HG02852 (cell line): ENCODE data around the gene MORC3.
"Not testable (repeated sequence)": the region's sequence is repeated elsewhere in the genome, so short reads cannot be mapped to it uniquely, and the experiment has no call there.

Experiments
- ATAC-seq: cut with Tn5 transposase; IDR thresholded peaks from one replicate; pipeline ENCODE4 v1.9.1; 2021; ENCODE audit warnings: mild to moderate bottlenecking, moderate library complexity; ENCODE audit not compliant: unreplicated experiment

The MORC3 gene

DNA sequence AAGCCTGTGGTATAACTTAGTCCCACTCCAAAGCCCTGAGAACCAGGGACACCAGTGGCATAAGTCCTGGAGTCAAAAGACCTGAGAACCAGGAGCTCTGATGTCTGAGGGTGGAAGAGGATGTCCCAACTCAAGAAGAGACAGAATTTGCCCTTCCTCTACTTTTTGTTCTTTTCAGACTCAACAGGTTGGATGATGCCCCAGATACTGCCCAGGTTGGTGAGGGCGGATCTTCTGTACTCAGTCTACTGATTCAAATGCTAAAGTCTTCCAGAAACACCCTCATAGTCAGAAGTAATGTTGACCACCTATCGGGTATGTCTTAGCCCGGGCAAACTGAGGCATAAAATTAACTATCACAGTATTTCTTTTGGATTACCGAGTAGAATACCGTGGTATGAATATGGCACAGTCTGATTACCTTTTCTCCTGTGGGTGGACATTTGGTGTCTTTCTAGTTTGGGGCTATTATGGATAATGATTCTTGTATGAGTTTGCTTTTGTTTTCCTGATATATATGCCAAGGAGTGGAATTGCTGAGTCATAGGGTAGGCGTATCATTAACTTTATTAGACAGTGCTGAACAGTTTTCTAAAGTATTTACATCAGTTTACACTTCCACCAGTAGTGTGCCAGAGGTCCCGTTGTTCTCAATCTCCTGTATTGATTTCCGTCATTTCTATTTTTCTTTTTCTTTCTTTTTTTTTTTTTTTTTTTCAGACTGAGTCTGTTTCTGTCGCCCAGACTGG, 62.0 kb downstream of the MORC3 start:
- ATAC-seq = no peak

DNA sequence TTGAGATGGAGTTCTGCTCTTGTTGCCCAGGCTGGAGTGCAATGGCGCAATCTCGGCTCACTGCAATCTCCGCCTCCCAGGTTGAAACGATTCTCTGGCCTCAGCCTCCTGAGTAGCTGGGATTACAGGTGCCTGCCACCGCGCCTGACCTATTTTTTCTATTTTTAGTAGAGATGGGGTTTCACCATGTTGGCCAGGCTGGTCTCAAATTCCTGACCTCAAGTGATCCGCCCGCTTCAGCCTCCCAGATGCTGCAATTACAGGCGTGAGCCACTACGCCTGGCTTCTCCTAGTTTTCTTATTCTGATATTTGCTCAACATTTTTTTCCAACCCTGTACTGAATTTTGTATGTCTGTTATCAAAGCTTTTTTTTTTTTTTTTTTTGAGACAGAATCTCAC, 62.7 kb downstream of the MORC3 start:
- ATAC-seq = not testable (repeated sequence)

DNA sequence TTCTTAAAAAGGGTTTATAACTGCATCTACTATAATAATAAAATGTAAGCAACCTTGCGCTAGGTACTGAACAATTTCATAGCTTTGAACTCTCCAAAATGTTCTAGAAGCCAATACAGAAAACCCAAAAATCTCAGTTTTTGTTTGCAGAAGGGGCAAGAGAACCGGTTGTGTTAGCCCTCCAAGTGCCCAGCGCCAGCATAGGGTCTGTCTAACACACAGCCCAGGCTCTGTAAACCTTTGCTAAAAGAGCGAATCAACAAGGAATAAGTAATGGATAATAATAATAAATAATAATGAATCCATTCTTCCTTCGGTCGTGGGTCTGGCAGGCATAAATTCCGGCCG, 64.9 kb downstream of the MORC3 start:
- ATAC-seq = no peak

DNA sequence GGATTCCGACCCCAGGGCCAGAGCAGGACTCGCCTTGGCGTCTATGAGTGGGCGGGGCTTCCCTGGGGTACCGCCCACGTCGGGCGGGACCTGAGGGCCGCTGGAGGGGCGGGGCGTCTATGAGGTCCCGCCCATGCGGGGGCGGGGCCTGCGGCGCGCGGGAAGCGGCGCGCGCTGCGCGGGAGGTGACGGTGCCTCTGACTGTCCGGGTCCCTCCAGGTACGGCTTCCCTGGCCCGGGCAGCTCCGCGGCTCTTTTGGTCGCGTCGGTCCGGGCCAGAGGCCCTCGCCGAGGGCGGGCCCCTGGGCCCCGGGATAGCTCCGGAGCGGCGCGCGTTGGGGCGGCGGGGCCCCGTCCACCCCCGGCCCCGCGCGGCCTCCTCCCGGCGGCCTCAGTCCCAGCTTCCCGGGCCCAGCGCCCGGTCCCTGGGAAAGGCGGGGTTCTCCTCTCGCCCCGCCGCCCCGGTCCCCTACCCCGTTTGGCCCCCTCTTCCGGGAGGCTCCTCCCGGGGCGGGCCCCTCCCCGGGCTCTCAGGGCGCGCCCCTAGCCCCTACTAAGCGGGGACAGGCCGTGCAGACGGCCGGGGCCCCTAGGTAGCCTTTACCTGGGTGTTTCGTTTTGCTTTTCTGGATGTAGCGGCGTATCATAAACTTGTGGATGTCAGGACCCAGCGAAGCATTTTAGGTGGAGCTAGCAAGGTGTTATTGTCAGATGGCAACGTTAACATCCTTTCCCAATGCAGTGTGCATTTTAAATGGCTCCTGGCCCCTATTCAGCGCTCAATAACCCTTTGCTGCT, 65.4 kb downstream of the MORC3 start, which contains the start of gene CHAF1B:
Gene CHAF1B (plus strand): TSS at position 160 of the 798 bp plus-strand sequence. CDS start 745 bp downstream, outside the sequence.
- peak; percentile 89 for ATAC-seq

DNA sequence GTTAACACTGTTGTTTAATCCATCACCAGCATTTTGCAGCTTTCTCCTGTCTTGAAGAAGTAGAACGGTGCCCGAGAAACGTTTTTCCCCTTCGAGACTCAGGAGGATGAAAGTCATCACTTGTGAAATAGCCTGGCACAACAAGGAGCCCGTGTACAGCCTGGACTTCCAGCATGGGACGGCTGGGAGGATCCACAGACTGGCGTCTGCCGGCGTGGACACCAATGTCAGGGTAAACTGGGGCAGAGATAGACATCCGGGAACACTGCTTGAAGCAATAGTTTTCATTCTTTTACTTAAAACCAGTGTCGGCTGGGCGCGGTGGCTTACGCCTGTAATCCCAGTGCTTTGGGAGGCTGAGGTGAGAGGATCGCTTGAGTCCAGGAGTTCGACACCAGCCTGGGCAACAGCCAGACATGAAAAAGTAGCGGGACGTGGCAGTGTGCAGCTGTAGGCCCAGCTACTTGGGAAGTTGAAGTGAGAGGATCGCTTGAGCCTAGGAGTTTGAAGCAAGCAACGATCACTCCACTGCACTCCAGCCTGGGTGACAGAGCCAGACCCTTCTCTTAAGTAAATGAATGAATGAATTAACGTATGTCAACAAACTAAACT, 66.1 kb downstream of the MORC3 start:
- no peak for ATAC-seq

DNA sequence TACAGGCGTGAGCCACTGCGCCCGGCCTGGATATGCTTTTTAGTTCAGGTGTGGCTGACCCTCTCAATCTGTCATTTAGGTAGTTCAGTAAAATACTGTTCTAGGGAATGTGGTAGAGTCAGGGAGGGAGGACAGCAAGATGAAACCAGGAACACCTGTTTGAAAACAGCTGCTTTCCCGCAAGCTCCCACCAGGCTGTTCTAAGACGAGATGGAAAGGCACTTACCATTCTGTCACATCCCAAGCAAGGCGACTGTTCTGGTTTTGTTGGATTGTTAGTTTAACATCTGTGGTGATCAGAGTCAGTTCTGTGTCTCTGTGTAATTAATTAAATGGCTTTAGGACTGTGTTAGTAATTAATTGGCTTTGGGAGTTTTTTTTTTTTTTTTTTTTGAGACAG, 68.1 kb downstream of the MORC3 start:
- no peak for ATAC-seq

DNA sequence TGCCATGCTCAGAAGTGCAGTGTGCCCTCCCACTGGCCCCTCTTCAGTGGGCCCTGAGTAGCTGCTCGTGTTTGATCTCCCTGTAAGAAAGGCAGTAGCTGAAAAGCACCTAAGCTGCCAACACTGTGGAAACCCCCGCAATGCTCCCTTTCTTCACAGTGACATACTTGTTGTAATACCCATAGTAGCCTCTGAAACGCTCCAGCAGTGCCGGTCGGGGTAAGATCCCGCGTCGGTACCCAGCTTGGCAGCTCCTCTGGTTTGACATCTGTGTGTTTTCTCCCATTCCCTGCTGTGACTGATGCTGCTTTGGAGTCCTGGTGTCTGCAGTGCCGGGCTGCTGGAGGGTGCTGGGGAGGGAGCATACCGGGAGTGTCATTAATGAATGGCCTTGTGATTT, 68.8 kb downstream of the MORC3 start:
- ATAC-seq = no peak

DNA sequence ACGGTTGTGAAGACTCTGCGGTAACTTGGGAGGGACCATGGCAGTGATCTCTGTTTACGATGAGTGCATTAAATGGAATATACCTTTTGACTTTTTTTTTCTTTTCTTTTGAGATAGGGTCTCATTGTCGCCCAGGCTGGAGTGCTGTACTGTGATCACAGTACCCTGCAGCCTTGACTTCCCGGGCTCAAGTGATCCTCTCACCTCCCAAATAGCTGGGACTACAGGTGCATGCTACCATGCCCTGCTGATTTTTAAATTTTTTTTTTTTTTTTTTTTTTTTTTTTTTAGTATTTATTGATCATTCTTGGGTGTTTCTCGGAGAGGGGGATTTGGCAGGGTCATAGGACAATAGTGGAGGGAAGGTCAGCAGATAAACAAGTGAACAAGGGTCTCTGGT, 71.7 kb downstream of the MORC3 start:
- not testable (repeated sequence) for ATAC-seq

DNA sequence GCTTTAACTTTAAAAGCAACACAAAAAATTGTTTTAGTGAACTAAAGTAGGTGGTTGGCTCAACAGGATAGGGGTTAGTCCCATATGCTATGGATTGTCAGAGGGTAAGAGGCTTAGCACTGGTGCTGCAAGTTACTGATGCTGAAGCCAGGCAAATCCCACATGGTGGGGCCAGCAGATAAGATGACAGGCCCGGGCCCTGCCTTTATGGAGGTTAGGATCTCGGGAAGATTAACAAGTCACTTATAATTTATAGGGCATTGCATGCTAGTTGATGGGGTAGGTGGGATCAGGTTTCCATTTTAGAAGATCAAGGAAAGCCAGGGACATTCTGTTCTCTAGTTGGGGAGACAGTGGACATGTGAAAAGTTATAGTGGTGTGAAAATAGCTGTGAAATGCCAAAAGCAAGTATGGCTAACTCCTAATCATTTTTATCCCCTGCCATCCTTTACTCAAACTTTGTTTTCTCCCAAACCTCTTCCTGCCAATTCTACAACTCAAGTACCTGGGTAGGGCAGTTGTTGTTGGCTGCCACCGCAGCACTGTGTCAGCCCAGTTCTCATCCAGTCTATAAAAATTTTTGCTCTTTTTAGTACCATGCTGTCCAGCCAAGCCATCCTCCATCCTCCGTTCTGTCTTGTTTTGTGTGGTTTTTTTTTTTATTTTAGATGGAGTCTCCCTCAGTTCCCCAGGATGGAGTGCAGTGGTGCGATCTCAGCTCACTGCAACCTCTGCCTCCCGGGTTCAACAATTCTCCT, 75.5 kb downstream of the MORC3 start:
- ATAC-seq = no peak

DNA sequence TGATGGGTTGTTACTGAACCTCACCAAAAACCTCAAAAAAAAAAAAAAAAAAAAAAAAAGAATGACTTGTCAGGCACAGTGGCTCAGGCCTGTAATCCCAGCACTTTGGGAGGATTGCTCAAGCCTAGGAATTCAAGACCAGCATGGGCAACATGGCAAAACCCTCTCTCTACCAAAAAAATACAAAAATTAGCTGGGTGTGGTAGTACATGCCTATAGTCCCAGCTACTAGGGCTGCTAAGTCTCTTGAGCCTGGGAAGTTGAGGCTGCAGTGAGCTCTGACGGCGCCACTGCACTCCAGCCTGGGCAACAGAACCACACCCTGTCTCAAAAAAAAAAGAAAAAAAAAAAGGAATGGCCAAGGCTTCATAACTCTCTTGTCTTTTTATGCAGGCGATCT, 76.3 kb downstream of the MORC3 start:
- ATAC-seq = no peak

DNA sequence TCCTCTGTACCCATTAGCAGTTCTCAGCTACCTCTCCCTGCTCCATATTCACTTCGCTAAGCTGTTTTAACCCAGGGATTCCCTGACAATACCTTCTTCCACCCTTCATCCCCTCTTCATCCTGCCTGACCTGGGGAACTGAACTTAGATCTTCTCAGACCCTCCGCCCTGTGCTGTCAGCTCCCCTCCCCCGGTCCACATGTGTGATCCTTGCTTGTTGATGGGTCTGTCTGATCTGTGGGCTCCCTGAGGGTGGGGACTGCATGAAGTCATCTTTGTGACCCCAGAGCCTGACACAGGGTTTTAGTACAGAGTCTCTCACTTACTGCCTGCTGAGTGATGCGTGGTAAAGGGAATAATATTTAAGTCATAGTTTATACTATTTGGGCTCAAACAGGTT, 77.0 kb downstream of the MORC3 start:
- ATAC-seq = no peak

DNA sequence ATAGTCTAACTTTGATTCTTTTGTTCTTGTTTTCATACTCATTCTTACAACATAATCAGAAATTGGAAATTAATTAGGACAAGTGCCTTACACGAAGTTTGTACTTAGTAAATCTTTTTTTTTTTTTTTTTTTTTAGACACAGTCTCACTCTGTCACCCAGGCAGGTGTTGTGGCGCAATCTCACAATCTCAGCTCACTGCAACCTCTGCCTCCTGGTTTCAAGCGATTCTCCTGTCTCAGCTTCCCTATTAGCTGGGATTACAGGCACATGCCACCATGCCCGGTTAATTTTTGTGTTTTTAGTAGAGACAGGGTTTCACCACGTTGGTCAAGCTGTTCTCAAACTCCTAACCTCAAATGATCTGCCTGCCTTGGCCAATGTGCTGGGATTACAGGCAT, 77.6 kb downstream of the MORC3 start:
- ATAC-seq = no peak

DNA sequence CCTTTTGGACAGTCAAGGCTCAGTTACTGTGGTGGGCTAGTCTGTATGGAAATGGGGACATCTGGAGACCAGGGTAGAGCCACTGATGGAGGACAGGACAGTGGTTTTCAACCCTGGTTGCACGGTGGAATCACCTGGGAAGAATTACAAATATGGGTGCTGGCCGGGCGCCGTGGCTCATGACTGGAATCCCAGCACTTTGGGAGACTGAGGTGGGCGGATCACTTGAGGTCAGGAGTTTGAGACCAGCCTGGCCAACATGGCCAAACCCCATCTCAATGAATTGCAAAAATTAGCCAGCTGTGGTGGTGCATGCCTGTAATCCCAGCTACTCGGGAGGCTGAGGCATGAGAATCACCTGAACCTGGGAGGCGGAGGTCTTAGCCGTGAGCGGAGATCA, 79.7 kb downstream of the MORC3 start:
- not testable (repeated sequence) for ATAC-seq

DNA sequence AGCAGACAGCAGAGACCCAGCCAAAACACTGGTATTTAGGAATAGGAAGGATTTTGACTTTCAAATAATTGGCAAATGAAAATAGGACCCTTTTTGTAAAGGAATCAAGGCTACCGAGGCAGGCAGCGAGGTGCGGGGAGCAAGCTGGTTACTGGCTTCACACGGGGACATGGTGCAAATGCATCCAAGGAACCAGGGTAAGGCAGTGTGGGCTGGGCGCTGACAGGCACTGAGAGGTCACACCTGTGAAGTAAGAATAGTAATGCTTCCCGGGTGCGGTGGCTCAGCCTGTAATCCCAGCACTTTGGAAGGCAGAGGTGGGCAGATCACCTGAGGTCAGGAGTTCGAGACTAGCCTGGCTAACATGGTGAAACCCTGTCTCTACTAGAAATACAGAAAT, 80.7 kb downstream of the MORC3 start:
- no peak for ATAC-seq

DNA sequence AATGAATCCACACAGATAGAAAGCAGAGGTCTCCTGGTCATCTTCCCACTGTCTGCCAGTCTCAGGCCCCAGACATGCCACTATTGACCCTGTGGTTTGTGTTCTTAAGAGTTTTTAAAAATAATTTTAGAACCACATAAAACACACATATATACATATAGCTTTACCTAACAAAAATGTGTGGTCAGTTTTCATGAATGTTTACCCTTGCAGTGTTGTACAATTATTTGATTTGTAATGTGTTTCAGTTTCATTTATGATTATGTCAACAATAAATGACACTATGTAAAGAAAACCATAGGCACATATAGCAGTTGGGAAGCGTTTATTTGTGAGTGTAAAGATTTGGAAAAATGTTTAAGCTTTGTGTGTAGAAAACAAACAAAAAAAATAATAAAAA, 82.3 kb downstream of the MORC3 start:
- ATAC-seq = no peak

DNA sequence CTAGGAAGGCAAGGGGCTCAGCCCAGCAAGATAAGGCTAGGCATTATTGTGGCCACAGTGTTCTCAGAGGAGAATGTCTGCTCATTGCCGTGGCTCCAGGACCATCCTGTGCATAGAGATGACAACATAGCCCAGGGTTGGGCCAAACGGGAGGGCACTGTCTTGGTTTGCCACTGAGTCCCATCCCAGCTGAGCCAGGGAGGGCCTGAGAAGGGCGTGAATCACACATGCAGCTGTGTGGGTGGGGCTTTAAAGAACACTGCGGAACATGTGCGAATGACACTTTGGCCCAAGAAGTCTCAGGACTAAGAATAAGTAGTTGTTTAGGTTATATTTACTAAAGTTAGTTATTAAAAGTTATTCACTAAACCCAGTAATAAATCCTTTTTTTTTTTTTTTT, 83.7 kb downstream of the MORC3 start:
- no peak for ATAC-seq

DNA sequence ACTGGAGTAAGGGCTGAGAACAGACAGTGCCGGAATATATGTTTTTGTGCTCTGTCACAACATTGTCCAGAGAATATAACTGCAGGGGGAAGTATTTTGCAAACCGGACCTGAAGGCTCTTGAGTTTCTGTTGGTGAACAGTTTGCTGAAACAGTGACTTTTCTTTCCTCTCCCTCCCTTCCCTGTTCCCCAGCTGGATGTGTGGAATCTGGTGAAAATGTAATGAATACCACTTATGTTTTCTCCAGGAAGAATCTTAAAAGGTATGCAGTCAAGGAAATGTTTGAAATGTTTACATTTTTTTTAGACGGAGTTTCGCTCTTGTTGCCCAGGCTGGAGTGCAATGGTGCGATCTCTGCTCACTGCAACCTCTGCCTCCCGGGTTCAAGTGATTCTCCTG, 88.6 kb downstream of the MORC3 start:
- no peak for ATAC-seq

DNA sequence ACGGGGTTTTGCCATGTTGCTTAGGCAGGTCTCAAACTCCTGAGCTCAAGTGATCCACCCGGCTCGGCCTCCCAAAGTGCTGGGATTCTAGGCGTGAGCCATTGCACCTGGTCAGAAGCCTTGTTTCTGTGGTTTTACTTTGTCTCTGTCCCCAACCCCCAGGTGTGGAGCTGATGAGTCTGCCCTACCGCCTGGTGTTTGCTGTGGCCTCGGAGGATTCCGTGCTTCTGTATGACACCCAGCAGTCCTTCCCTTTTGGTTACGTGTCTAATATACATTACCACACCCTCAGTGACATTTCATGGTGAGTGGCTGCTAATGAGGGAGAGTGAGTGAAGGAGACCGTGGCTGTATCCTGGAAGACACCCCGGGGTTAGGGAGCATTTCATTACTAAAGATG, 91.3 kb downstream of the MORC3 start:
- no peak for ATAC-seq

DNA sequence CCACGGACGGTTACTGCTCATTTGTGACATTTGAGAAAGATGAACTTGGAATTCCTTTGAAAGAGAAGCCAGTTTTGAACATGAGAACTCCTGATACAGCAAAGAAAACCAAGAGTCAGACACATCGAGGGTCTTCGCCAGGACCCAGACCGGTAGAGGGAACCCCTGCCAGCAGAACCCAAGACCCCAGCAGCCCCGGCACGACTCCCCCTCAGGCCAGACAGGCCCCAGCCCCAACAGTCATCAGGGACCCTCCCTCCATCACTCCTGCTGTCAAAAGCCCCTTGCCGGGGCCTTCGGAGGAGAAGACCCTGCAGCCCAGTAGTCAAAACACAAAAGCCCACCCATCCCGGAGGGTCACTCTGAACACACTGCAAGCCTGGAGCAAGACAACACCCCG, 92.9 kb downstream of the MORC3 start:
- no peak for ATAC-seq

DNA sequence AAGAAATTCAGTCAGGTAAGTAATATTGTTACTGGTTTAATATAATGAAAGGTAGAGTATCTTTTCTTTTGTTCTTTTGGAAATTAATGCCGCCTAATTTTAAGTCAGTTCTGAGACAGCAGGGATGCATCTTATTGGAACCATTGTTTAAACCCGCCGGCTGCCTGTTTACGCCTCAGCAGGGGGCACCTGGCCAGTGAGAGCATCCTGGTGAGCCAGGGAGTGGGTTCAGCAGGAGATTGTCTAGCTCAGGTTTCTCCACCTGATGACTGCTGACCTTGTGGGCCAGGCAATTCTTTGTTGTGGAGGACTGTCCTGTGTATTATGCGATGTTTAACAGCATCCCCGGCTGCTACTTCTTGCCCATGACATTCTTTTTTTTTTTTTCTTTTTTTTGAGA, 95.4 kb downstream of the MORC3 start:
- no peak for ATAC-seq

DNA sequence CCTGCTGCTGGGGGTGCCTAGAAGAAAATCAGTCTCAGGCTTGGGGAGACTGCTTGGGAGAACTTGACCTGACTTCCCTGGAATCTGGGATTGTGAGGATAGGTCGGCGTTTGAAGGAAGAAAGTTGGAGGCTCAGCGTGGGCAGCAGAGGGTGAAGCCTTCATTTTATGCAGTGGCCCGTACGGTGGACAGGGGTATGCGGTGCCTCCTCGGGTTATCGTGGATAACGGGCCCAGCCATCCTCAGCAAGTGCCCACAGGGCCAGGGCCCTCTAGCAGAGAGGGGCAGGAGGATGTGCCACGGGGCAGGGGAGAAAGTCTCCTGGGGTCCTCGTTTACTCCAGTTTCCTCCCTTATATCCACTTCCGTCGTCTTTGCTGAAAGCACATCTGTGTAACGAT, 99.2 kb downstream of the MORC3 start:
- ATAC-seq = no peak
